GM12892 (cell line): ENCODE data around the gene ANK3.

Experiments used
- POLR2A ChIP-seq: IDR thresholded peaks from 2 replicates; pipeline ENCODE4 v1.6.1; 2011; ENCODE audit warnings: low read depth, low read length, control low read depth
- POLR2AphosphoS5 ChIP-seq: IDR thresholded peaks from 2 replicates; pipeline ENCODE4 v1.6.1; 2011; ENCODE audit warnings: low read depth, low read length, control low read depth
- TAF1 ChIP-seq: IDR thresholded peaks from 2 replicates; pipeline ENCODE4 v1.6.1; 2011; ENCODE audit warnings: low read depth, mild to moderate bottlenecking, control low read depth, low read length, borderline replicate concordance

- no peak for TF ChIP-seq POLR2A
- TF ChIP-seq POLR2AphosphoS5: no peak
- TF ChIP-seq TAF1: no peak
Measured at GRCh38 chr10:60353519-60354258, 36.0 kb downstream of the ANK3 start.
